Keratinocyte (primary cell): ENCODE data around the gene TENT4A.

ENCODE experiments used
- CTCF ChIP-seq, 3 experiments: IDR thresholded peaks in 1 of 3; conservative IDR thresholded peaks in 1 of 3; optimal IDR thresholded peaks in 1 of 3; 2 replicates in 2 of 3; 3 replicates in 1 of 3; pipeline versions ENCODE3 to v1.5.1; 2011; ENCODE audit warnings: low read length in 3 of 3, mild to moderate bottlenecking in 3 of 3, moderate library complexity in 2 of 3, control low read depth in 1 of 3, inconsistent platforms in 1 of 3; ENCODE audit not compliant: insufficient read depth in 2 of 3; ENCODE audit errors: extremely low read depth in 1 of 3
- EZH2 ChIP-seq: IDR thresholded peaks from one replicate; pipeline ENCODE4 v1.6.1; 2012; ENCODE audit warnings: inconsistent platforms, mild to moderate bottlenecking, low read length, moderate library complexity

- no peak for TF ChIP-seq CTCF (optimal IDR thresholded peaks at IDR 0.05 in 1 of 3, IDR thresholded peaks at IDR 0.05 in 1 of 3, conservative IDR thresholded peaks at IDR 0.05 in 1 of 3; ENCODE audit: extremely low read depth in 1 of 3, insufficient read depth in 2 of 3, low read length in 3 of 3)
- no peak for TF ChIP-seq EZH2
These were observed 13.9 kb upstream of the TENT4A start for GRCh38 chr5:6699357-6699756.
